Activated naive CD8-positive, alpha-beta T cell treated with anti-CD3 and anti-CD28 coated beads, Interleukin-2, amount 50 U/mL, for 24 hours (primary cell): ENCODE measurements around the gene POU3F3.

Experiments used
- ATAC-seq: fragments of 150-1000 bp; cut with Tn5 transposase; one replicate; pipeline ENCODE4 v1.10.0; 2021
- DNase-seq: peaks from one replicate; pipeline ENCODE4 v3.0.0; 2021
- H3K27ac Mint-ChIP-seq: one replicate; pipeline ENCODE4 v1.8.0; 2021; ENCODE audit warnings: mild to moderate bottlenecking, mixed read lengths
- H3K27me3 Mint-ChIP-seq: one replicate; pipeline ENCODE4 v1.8.0; 2021; ENCODE audit warnings: mixed read lengths
- H3K36me3 Mint-ChIP-seq: one replicate; pipeline ENCODE4 v1.8.0; 2021; ENCODE audit warnings: low read depth, mixed read lengths
- H3K4me1 Mint-ChIP-seq: one replicate; pipeline ENCODE4 v1.8.0; 2021; ENCODE audit warnings: mixed read lengths
- H3K4me3 Mint-ChIP-seq: one replicate; pipeline ENCODE4 v1.8.0; 2021; ENCODE audit warnings: mild to moderate bottlenecking, moderate library complexity, mixed read lengths
- H3K9me3 Mint-ChIP-seq: one replicate; pipeline ENCODE4 v1.8.0; 2021; ENCODE audit warnings: mixed read lengths

The POU3F3 gene

GRCh38 chr2:104871972-104872865 is 18.3 kb downstream of the POU3F3 start:
- H3K27ac Mint-ChIP-seq, result no peak overlapping the region
- peaks cover 71% of the 10 kb centered on the region for H3K27me3 Mint-ChIP-seq
- ATAC-seq (no peak), DNase-seq (no peak)
- H3K36me3 Mint-ChIP-seq, result no peaks in the 10 kb centered on the region
- H3K9me3 Mint-ChIP-seq, result no peaks in the 10 kb centered on the region
- peak overlapping the region; percentile 45 for H3K4me3 Mint-ChIP-seq
- peaks cover 13% of the 10 kb centered on the region for H3K4me1 Mint-ChIP-seq

GRCh38 chr2:104872866-104873688 is 19.2 kb downstream of the POU3F3 start:
- H3K9me3 Mint-ChIP-seq, result no peaks in the 10 kb centered on the region
- H3K27me3 Mint-ChIP-seq, result peaks cover 68% of the 10 kb centered on the region
- peak; percentile 78 for ATAC-seq
- peak; percentile 52 for DNase-seq
- peaks cover 13% of the 10 kb centered on the region for H3K4me1 Mint-ChIP-seq
- peak overlapping the region; percentile 38 for H3K4me3 Mint-ChIP-seq
- no peak overlapping the region for H3K27ac Mint-ChIP-seq
- H3K36me3 Mint-ChIP-seq, result no peaks in the 10 kb centered on the region

GRCh38 chr2:104873689-104874054 is 19.8 kb downstream of the POU3F3 start:
- no peak for ATAC-seq

DNA sequence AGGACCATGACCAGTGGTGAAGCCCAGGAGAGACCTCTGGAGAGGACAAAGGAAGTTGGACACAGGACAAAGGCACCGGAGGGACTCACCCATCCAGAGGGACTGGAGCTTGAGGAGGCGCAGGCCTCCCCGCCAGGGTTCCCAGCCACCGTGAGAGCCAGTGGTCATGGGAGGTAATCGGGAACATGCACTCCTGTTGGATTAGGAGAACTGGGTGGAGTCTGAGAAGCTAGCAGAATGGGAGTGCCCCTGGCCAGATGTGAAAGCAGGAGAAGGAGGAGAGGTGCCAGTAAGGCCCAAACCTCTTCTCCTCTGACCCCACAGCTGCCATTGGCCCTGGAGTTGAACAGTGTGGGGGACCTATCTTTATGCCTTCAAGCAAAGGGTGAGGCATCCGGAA is 20.3 kb downstream of the POU3F3 start:
- H3K4me1 Mint-ChIP-seq, result peaks cover 13% of the 10 kb centered on the region
- no peak overlapping the region for H3K4me3 Mint-ChIP-seq
- peaks cover 62% of the 10 kb centered on the region for H3K27me3 Mint-ChIP-seq

More at GRCh38 chr2:104873689-104874054, 19.8 kb downstream of the POU3F3 start:
- Mint-ChIP-seq H3K9me3 (no peaks in the 10 kb centered on the region), H3K36me3 (no peaks in the 10 kb centered on the region), H3K27ac (no peak overlapping the region), H3K27me3 (peaks cover 62% of the 10 kb centered on the region), H3K4me3 (peak overlapping the region; percentile 36), H3K4me1 (peaks cover 13% of the 10 kb centered on the region)
- no peak for DNase-seq

GRCh38 chr2:104875262-104875661 is 21.3 kb downstream of the POU3F3 start:
- DNase-seq (no peak), ATAC-seq (no peak)
- Mint-ChIP-seq H3K27me3 (peaks cover 56% of the 10 kb centered on the region), H3K9me3 (no peaks in the 10 kb centered on the region), H3K4me1 (peaks cover 13% of the 10 kb centered on the region), H3K27ac (no peak overlapping the region), H3K36me3 (no peaks in the 10 kb centered on the region), H3K4me3 (no peak overlapping the region)

More for the DNA sequence above, 20.3 kb downstream of the POU3F3 start:
- no peaks in the 10 kb centered on the region for H3K9me3 Mint-ChIP-seq
- ATAC-seq (no peak), DNase-seq (no peak)
- no peaks in the 10 kb centered on the region for H3K36me3 Mint-ChIP-seq
- no peak overlapping the region for H3K27ac Mint-ChIP-seq

- no peaks in the 10 kb centered on the region for H3K9me3 Mint-ChIP-seq
- H3K27ac Mint-ChIP-seq, result no peak overlapping the region
- ATAC-seq (no peak), DNase-seq (no peak)
- peaks cover 48% of the 10 kb centered on the region for H3K27me3 Mint-ChIP-seq
- H3K4me3 Mint-ChIP-seq, result no peak overlapping the region
- no peaks in the 10 kb centered on the region for H3K36me3 Mint-ChIP-seq
- H3K4me1 Mint-ChIP-seq, result peaks cover 9% of the 10 kb centered on the region
Observed at GRCh38 chr2:104876606-104877570, 23.0 kb downstream of the POU3F3 start.

DNA sequence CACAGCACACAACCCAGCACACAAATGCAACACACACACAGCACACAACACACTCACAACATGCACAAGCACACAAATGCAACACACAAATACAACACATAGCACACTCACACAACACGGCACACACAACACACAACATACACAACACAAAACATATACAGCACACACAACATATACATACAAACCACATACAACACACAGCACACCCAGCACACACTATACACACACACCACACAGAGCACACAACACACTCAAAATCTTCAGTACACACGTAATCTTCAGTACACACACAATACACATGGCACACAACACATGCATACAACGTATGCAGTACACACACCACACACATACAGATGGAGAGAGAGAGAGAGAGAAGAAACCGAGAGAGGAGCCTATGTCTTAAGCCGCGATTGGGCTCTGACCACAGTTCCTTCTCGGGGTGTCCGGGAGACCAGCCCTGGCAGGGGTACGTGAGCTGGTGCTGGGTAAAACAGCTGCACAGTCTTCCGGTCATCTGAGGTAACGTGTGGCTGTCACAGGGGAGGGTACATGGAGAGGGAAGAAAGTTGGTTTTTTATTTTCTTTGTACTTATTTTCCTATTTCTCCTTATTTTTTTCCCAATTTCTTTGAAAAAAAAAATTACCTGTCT is 25.1 kb downstream of the POU3F3 start:
- ATAC-seq, result no peak
- no peak overlapping the region for H3K27ac Mint-ChIP-seq
- no peak overlapping the region for H3K4me3 Mint-ChIP-seq
- no peaks in the 10 kb centered on the region for H3K36me3 Mint-ChIP-seq
- no peaks in the 10 kb centered on the region for H3K9me3 Mint-ChIP-seq
- DNase-seq, result no peak
- no peaks in the 10 kb centered on the region for H3K4me1 Mint-ChIP-seq
- peaks cover 32% of the 10 kb centered on the region for H3K27me3 Mint-ChIP-seq

DNA sequence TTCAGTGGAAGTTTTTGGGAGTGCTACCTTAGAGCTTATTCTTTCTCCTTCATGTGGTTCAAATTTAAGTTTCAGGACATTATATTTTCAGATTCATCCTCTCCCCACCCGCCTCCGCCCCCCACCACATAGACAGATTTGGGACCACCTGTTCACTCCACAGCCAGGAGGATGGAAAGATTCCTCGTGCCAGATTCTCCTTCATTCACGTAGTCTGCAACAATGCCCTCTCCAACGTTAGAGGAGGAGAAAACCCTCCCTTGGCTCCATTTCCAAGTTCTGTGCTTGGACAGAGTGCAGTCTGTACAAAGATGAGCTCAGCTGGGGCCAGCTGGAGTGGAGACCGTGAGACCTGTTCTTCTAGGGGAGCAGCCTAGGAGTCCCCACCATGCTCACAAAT is 26.2 kb downstream of the POU3F3 start:
- Mint-ChIP-seq H3K4me1 (no peaks in the 10 kb centered on the region), H3K27ac (no peak overlapping the region), H3K27me3 (peaks cover 26% of the 10 kb centered on the region), H3K36me3 (no peaks in the 10 kb centered on the region), H3K4me3 (no peak overlapping the region), H3K9me3 (no peaks in the 10 kb centered on the region)
- no peak for DNase-seq
- no peak for ATAC-seq

DNA sequence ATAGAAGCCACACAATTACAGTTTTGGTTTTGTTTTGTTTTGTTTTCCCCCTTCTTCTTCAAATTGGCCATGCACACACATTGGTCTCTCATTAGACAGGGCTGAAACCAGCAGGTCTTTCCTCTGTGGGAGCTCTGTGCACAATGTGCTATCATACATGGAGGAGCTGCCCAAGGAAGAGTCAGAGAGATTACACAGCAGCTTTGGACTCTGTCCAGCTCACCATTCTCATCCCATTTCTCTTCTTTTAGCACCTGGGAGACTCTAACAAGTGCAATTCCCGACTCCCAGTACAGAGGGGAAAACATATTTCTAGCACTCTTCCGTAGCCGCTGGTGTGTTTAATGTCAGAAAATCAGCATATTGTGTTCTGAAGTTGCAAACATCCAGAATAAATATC is 29.4 kb downstream of the POU3F3 start:
- no peak overlapping the region for H3K27ac Mint-ChIP-seq
- H3K9me3 Mint-ChIP-seq, result no peaks in the 10 kb centered on the region
- ATAC-seq (no peak), DNase-seq (no peak)
- peaks cover 19% of the 10 kb centered on the region for H3K27me3 Mint-ChIP-seq
- H3K36me3 Mint-ChIP-seq, result no peaks in the 10 kb centered on the region
- peaks cover 4% of the 10 kb centered on the region for H3K4me1 Mint-ChIP-seq
- no peak overlapping the region for H3K4me3 Mint-ChIP-seq

GRCh38 chr2:104885119-104885782 is 31.3 kb downstream of the POU3F3 start:
- ATAC-seq (no peak), DNase-seq (no peak)
- Mint-ChIP-seq H3K27me3 (peaks cover 11% of the 10 kb centered on the region), H3K9me3 (no peaks in the 10 kb centered on the region), H3K27ac (no peak overlapping the region), H3K36me3 (no peaks in the 10 kb centered on the region), H3K4me1 (peaks cover 16% of the 10 kb centered on the region), H3K4me3 (no peak overlapping the region)

DNA sequence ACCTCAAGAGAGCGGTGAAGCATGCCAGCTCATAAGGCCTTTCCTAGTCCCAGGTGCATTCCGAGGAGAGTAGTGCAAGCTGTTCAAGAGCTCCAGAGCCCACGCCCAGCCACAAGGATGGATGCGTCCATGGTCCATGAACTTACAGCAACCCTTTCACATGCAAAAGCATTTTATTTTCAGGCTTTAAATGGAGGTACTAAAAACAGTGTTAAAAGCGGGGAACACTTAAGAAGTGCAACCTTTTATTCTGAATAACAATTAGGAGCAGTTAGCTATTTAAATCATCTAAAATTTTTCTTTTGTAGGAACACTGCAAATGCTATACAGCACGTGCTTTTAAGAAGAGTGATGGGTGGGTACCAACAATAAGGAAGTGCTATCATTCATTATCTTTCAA is 33.8 kb downstream of the POU3F3 start:
- no peak overlapping the region for H3K27ac Mint-ChIP-seq
- H3K36me3 Mint-ChIP-seq, result no peaks in the 10 kb centered on the region
- ATAC-seq (no peak), DNase-seq (no peak)
- no peak overlapping the region for H3K4me3 Mint-ChIP-seq
- H3K9me3 Mint-ChIP-seq, result no peaks in the 10 kb centered on the region
- H3K4me1 Mint-ChIP-seq, result peaks cover 16% of the 10 kb centered on the region
- peaks cover 3% of the 10 kb centered on the region for H3K27me3 Mint-ChIP-seq

- DNase-seq (no peak), ATAC-seq (no peak)
- Mint-ChIP-seq H3K4me1 (peaks cover 16% of the 10 kb centered on the region), H3K36me3 (no peaks in the 10 kb centered on the region), H3K27ac (no peak overlapping the region), H3K9me3 (no peaks in the 10 kb centered on the region), H3K27me3 (peaks cover 3% of the 10 kb centered on the region), H3K4me3 (no peak overlapping the region)
Observed at GRCh38 chr2:104888489-104889258, 34.8 kb downstream of the POU3F3 start.
